GM19351 (cell line): Measurements from ENCODE around the gene RELL2.

Experiments used
- ATAC-seq: cut with Tn5 transposase; IDR thresholded peaks from one replicate; pipeline ENCODE4 v1.9.1; 2021; ENCODE audit warnings: mild to moderate bottlenecking, moderate library complexity; ENCODE audit not compliant: unreplicated experiment

The RELL2 gene

GRCh38 chr5:141618804-141619554 lies 17.8 kb upstream of the RELL2 start, which contains the start of gene DIAPH1:
Gene DIAPH1 (minus strand): TSS chr5:141619000. CDS start chr5:141618914, 86 bp downstream.
- ATAC-seq = peak; percentile 79

- peak; percentile 68 for ATAC-seq
Measured at GRCh38 chr5:141623186-141623585, 13.6 kb upstream of the RELL2 start.

- ATAC-seq = no peak
Measured at GRCh38 chr5:141623611-141624010, 13.2 kb upstream of the RELL2 start.

- ATAC-seq = no peak
Measured at GRCh38 chr5:141628175-141628788, 8.5 kb upstream of the RELL2 start.

- no peak for ATAC-seq
Measured at GRCh38 chr5:141630570-141631140, 6.1 kb upstream of the RELL2 start.

- no peak for ATAC-seq
Measured at GRCh38 chr5:141632650-141633049, 4.1 kb upstream of the RELL2 start.

GRCh38 chr5:141633871-141634561 lies 2.8 kb upstream of the RELL2 start:
- peak; percentile 67 for ATAC-seq

- no peak for ATAC-seq
Measured at GRCh38 chr5:141634720-141635119, 2.1 kb upstream of the RELL2 start.

GRCh38 chr5:141635646-141636045 lies 1.2 kb upstream of the RELL2 start:
- ATAC-seq = no peak

GRCh38 chr5:141636106-141636412 lies 738 bp upstream of the RELL2 start:
- ATAC-seq = no peak

- peak; percentile 21 for ATAC-seq
Measured at GRCh38 chr5:141637123-141637766, 448 bp downstream of the RELL2 start.

GRCh38 chr5:141637767-141638419 lies 1.1 kb downstream of the RELL2 start:
- peak; percentile 34 for ATAC-seq

- no peak for ATAC-seq
Measured at GRCh38 chr5:141638771-141639170, 2.0 kb downstream of the RELL2 start.

GRCh38 chr5:141639357-141640050 lies 2.7 kb downstream of the RELL2 start:
- no peak for ATAC-seq

- no peak for ATAC-seq
Measured at GRCh38 chr5:141640051-141640415, 3.2 kb downstream of the RELL2 start.

GRCh38 chr5:141640698-141641097 lies 3.9 kb downstream of the RELL2 start:
- no peak for ATAC-seq

- ATAC-seq = peak; percentile 39
Measured at GRCh38 chr5:141641634-141642267, 5.0 kb downstream of the RELL2 start.

- ATAC-seq = no peak
Measured at GRCh38 chr5:141646026-141646425, 9.2 kb downstream of the RELL2 start.

GRCh38 chr5:141647242-141647641 lies 10.4 kb downstream of the RELL2 start:
- no peak for ATAC-seq

GRCh38 chr5:141647851-141648250 lies 11.1 kb downstream of the RELL2 start:
- ATAC-seq = no peak
